HG03196 (cell line): ENCODE measurements around the gene CLCA2.
"Not testable (repeated sequence)": the region's sequence is repeated elsewhere in the genome, so short reads cannot be mapped to it uniquely, and the experiment has no call there.

ENCODE experiments used
- ATAC-seq: cut with Tn5 transposase; IDR thresholded peaks from one replicate; pipeline ENCODE4 v1.9.1; 2021; ENCODE audit not compliant: unreplicated experiment

Gene CLCA2

DNA sequence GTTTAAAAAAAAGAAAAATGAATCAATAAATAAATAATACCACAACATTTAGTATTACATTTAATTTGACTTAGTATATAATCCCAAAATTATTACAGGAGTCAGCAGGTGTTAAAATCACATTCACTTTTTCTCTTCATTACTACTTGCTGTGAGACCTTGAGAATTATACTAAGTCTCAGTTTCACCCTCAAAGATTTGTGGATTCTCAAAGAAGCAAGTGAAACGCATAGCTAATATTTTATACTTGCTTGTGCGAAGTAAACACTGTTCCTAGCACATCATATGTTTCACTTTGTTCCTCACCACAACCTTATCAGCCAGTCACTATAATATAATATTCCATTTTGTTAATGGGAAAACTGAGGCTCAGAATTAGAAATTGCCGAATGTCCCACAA, 48.8 kb downstream of the CLCA2 start:
- ATAC-seq, result no peak

GRCh38 chr1:86477256-86477655, 53.3 kb downstream of the CLCA2 start:
- ATAC-seq, result no peak

- ATAC-seq, result no peak
These were observed 53.7 kb downstream of the CLCA2 start for GRCh38 chr1:86477682-86478081.

- no peak for ATAC-seq
These were observed 54.6 kb downstream of the CLCA2 start for GRCh38 chr1:86478416-86479156.

DNA sequence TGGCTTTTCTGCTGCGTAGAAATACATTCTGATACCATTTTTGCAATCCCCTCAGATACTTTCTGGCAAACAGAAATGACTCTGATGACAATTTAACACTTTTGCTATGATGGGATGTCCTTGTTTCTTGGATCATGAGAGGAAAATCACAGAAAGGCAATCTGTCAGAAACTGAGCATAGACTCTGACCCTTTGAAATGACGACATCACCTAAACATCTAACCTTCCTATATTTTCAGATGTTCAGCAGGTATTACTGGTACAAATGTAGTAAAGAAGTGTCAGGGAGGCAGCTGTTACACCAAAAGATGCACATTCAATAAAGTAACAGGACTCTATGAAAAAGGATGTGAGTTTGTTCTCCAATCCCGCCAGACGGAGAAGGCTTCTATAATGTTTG, 58.0 kb downstream of the CLCA2 start:
- ATAC-seq, result no peak

DNA sequence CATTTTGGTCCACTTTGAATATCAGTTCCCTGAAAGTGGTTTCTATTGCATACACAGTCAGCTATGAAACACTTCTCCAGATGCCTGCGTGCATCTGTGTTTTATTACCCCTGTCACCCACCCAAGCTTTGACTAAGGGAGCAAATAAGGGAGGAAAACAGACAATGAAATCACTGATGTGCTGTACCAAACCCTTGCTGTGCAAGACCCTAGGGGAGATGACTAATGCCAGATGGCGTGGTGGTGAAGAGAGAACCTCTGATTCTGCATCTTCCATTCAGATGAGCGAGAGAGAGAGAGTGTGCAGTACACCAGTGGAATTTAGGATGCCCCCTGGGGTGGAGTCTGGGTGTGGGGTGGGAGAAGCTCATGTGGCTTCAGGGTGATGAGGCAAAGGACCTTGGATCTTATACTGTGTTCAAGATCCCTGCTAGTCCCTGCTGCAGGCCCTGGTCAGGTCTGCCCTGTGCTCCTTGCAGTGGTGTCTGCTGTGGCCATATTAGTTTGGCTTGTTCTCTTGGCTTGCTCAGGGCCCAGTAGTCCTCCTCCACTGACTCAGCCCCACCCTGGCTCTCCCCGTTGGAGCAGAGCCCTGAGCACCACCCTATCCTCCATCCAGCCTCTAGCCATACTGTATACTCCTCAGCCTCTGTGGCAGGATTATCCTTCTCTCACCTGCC, 63.3 kb downstream of the CLCA2 start:
- no peak for ATAC-seq

DNA sequence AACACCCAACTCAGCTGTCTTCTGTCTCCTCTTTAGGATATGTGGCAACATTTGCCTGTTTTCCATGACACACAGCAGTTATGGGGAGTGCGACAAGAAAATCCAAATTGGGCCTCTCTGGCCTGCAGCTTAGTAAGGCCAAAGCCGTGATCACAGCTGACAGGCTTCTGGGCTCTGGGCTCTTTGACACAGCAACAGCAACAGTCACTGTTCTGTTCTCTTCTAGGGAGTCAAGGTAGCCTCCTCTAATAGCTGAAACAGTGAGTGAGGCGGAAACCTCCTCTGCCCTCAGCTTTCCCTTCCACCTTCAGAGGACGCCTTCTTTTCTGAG, 63.8 kb downstream of the CLCA2 start:
- no peak for ATAC-seq

DNA sequence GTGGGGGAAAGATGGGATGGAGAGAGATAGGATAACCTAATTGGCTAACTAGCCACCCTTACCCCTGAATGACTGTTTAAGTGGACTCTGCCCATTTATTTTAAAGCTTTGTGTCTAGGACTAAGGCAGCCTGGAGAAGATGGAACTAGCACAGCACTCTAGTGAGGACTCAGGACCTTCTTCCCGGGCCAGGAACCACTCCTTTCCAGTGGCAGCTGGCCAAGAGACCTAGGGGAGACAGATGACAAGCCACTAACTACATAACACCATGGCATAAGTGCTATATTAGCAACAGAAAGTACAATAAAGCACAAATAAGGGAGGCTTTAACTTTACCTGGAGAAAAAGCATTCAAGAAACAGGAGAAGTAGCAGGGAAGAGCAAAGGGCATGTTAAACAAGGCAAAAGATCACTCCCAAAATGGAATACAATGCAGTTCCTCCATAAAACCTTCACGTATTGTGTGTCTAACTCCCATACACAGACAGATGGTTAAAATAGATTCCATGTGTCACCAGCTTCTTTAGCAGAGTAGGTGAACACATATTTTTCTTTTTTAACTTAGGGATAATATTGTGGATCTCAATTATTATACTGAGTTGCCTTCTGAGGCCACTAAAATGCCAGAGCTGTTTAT, 65.4 kb downstream of the CLCA2 start:
- no peak for ATAC-seq

- no peak for ATAC-seq
These were observed 67.4 kb downstream of the CLCA2 start for GRCh38 chr1:86491171-86491950.

- ATAC-seq, result no peak
These were observed 74.3 kb downstream of the CLCA2 start for GRCh38 chr1:86498281-86498680.

GRCh38 chr1:86499987-86500593, 76.1 kb downstream of the CLCA2 start:
- no peak for ATAC-seq

DNA sequence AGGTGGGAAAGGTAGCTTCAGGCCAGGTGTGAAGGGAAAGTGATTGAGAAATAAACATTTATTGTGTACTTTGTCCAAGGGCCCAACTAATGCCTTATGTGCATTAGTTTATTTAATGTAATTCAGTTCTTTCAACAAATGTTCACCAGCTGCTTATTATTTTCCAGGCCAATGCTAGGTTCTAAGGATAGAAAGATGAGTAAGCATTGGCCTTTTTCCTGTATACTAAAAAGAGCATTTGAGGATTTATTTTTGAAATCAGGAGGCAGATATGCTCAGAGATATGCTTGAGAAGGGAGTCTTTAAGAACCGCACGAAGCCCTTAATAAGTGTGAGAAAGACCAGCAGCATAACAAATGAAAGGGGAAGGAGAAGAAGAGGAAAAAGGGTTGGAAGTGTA, 76.7 kb downstream of the CLCA2 start:
- no peak for ATAC-seq

DNA sequence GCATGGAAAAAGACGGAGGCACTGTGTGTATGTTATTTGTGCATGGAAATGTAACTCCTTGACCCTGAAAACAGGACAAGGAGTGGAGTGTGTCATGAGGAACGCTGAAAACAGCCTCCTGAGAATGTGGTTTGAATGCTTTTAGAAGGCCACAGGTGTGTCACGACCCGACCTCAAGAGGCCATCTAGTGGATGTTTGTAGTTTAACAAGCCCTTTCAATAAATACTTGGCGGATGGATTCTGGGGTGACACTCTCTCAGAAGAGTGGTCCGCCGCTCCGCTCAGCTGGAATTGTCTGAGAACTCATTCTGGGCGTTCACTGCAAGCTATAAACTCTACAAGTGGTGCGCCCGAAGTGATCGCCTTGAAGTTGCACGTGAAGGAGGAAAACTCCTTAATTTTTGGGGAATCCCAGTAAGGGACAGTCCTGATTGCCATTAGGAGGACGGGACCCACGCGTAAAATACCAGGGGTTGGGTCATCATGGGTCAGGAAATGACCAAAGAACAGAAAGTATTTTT, 78.2 kb downstream of the CLCA2 start:
- not testable (repeated sequence) for ATAC-seq

DNA sequence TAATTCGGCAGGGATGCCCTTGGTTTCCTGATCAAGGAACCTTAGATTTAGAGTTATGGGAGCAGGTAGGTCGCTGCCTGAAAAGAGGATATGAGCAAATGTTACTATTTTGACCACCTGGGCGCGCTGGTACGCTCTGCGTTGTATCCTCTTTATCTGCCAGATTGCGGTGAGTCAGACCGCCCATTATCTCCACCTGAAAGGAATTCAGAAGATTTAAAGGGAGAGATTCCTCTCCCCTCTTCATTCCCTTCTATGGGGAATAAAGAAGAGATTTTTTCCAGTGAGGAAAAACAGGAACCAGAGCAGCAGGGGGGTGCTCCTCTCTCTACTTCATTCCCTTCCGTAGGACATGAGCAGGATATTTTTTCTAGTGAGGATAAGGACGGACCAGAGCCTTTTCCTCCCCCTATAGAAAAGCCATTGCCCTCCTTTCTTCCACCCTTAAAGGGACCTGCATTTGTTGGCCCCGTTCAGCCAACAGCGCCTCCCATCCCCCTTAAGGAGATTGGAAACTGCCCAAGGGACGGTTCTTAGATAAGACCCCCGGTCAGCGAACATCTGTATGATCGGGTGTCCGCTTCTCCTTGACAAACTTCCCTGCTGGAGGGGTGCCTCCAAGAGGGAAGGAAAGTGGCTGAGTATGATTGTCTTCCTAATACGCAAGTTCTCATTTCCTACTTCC, 78.9 kb downstream of the CLCA2 start:
- no peak for ATAC-seq

- no peak for ATAC-seq
These were observed 79.6 kb downstream of the CLCA2 start for GRCh38 chr1:86503406-86504136.

GRCh38 chr1:86504137-86504479, 80.1 kb downstream of the CLCA2 start:
- no peak for ATAC-seq

- ATAC-seq, result no peak
These were observed 81.1 kb downstream of the CLCA2 start for GRCh38 chr1:86504895-86505563.

DNA sequence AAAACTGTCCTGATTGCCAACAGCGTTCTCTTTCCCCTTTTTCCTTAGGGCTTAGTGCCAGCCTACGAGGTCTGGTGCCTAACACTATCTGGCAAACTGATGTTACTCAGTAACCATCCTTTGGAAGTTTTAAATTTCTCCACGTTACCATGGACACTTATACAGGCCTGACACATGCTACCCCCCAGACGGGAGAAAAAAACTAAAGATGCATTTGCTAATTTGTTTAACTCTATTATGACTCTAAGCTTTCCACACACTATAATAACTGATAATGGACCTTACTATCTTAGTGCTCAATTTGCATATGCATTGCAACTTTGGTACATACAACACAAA, 81.6 kb downstream of the CLCA2 start:
- no peak for ATAC-seq
